A549 (cell line): ENCODE measurements around the gene NADK.

Experiments used
- HOXB13 ChIP-seq: fragments of 250-450 bp; sonication (Bioruptor Pico); IDR thresholded peaks from 2 replicates; pipeline ENCODE4 v1.5.0; 2020; ENCODE audit warnings: low read depth, mild to moderate bottlenecking, moderate library complexity
- POLR2A ChIP-seq: IDR thresholded peaks from 2 replicates; pipeline ENCODE4 v1.6.1; 2012; ENCODE audit warnings: mild to moderate bottlenecking, low read length
- TF ChIP-seq, protein P1 (sequence below): fragments of >200 bp; sonication (Bioruptor Twin); formaldehyde crosslinking; IDR thresholded peaks from 3 replicates; pipeline ENCODE4 v1.5.1; 2016

DNA sequence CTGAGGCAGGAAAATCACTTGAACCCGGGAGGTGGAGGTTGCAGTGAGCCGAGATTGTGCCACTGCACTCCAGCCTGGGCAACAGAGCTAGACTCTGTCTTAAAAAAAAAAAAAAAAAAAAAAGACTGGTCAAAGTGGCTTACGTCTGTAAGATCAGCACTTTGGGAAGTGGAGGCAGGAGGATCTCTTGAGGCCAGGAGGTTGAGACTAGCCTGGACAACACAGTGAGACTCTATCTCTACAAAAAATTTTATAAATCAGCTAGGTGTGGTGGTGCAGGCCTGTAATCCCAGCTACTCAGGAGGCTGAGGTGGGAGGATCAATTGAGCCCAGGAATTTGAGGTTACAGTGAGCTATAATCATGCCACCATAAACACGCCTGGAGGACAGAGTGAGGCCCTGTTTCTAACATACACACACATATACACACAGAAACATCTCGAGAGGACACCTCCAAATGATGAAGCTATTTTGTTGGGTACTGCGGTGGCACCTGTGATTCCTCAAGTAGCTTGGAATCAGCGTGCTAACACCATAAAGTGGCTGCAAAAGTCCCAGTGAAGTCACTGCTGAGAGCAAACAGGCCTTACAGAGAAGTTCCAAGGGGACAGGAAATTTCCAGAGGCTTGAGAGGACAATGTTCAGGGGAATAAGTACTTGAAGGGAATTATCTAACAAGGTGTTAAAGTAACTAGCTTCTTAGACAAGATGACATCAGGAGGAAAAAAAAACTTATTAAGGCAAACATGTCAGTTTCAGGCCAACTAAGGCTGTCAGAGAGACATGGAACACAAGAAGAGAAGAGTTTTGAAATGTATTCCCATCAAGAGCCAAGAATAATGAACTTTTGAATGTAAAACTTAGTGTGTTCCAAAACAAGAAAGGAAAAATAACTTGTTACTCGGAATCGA lies 1.3 kb downstream of the NADK start:
- TF ChIP-seq POLR2A (no peak), HOXB13 (CRISPR knock-in tag) (no peak)
- TF ChIP-seq, protein P1, sequence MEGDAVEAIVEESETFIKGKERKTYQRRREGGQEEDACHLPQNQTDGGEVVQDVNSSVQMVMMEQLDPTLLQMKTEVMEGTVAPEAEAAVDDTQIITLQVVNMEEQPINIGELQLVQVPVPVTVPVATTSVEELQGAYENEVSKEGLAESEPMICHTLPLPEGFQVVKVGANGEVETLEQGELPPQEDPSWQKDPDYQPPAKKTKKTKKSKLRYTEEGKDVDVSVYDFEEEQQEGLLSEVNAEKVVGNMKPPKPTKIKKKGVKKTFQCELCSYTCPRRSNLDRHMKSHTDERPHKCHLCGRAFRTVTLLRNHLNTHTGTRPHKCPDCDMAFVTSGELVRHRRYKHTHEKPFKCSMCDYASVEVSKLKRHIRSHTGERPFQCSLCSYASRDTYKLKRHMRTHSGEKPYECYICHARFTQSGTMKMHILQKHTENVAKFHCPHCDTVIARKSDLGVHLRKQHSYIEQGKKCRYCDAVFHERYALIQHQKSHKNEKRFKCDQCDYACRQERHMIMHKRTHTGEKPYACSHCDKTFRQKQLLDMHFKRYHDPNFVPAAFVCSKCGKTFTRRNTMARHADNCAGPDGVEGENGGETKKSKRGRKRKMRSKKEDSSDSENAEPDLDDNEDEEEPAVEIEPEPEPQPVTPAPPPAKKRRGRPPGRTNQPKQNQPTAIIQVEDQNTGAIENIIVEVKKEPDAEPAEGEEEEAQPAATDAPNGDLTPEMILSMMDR, result no peak
